Amniotic stem cell (primary cell): ENCODE measurements around the gene NR1H4.
"Not testable (repeated sequence)": the region's sequence is repeated elsewhere in the genome, so short reads cannot be mapped to it uniquely, and the experiment has no call there.

Source experiments
- DNase-seq: peaks from one replicate; lab custom pipeline; 2025; lab: John Stamatoyannopoulos, UW

The NR1H4 gene

GRCh38 chr12:100566887-100567637 is 93.4 kb downstream of the NR1H4 start:
- no peak for DNase-seq

GRCh38 chr12:100567945-100568344 is 94.3 kb downstream of the NR1H4 start:
- DNase-seq: no peak

GRCh38 chr12:100572184-100572583 is 98.5 kb downstream of the NR1H4 start:
- no peak for DNase-seq

GRCh38 chr12:100573292-100574186 is 99.9 kb downstream of the NR1H4 start, which contains the start of gene GAS2L3:
Gene GAS2L3 (plus strand): TSS chr12:100573684. CDS start chr12:100594905, 21,221 bp downstream.
- DNase-seq: peak; percentile 74

GRCh38 chr12:100574187-100575074 is 100.8 kb downstream of the NR1H4 start:
- DNase-seq: no peak

DNA sequence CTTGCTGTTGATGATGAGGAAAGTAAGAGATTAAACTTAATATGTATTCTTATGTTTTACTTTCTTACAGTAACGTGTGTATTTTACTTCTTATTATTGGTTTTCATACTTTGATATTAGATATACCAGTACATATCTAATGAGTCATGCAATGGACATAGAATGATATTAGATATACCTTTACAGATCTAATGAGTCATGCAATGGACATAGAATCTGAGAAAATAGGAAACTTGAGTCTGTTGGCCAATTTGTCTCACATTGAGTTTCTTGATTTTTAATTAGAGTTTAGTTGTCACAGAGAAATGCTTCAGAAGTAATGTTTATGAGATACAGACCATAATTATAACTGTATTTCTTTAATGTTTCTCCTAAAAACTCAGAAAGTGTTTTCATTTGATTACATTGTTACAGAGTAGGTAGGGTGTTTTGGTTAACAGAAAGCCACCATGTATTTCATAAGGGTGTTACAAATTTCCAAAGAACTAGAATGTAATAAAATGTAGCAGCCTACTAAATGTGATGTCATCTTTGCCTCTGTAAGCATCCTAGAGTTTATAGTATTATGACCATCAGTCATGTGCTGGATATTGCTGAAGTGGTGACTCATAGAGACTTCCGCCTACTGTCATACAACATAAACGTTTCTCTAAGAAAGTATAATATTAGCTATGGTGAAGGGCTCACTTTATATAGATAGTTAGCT is 102.8 kb downstream of the NR1H4 start:
- DNase-seq: no peak

DNA sequence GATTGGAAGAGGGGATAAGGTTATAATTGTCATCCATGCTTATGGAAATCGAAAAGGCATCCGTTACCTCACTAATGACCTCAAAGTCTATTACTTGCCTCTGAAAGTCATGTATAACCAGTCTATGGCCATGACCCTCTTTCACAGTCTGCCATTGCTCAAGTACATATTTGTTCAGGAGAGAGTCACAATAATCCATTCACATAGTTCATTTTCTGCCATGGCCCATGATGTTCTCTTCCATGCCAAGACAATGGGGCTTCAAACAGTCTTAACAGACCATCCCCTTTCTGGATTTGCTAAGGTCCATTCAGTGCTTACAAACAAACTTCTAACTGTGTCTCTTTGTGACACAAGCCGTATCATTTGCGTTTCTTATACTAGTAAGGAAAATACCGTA is 105.3 kb downstream of the NR1H4 start:
- no peak for DNase-seq

- DNase-seq: no peak
Observed at GRCh38 chr12:100579844-100580243, 106.2 kb downstream of the NR1H4 start.

DNA sequence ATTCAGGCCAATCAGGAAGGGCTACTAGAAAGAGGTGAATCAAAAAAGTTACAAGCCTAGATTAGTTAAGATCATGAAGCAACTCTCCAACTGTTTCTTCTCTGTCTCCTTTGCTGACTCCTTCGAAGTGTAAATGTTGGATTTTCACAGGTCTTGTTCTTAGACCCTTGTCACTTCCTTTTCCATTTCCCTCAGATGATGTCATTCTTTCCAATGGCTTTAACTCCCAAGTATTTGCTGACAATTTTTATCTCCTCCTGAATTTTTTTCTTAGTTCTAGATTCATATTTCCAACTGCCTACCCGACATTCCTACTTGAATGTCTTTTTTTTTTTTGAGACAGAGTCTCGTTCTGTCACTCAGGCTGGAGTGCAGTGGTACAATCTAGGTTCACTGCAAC is 110.6 kb downstream of the NR1H4 start:
- DNase-seq: no peak

DNA sequence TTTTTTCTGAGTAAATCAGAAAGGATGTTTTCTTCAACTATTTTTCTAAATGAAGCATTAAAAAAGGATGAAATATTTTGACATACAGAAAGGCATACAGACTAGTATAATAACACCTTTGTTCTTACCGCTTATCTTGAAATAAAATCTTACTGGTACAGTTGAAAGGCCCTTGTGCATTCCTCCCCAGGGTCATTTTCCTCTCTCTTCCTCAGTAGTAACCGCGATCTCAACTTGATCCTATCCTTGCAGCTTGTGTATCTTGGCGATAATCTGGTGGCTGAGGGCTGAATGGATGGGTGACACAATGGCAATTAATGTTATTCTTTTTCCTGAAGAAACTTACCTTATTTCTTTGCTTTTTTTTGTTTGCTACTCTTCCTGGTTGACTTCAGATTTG is 118.3 kb downstream of the NR1H4 start:
- no peak for DNase-seq

DNA sequence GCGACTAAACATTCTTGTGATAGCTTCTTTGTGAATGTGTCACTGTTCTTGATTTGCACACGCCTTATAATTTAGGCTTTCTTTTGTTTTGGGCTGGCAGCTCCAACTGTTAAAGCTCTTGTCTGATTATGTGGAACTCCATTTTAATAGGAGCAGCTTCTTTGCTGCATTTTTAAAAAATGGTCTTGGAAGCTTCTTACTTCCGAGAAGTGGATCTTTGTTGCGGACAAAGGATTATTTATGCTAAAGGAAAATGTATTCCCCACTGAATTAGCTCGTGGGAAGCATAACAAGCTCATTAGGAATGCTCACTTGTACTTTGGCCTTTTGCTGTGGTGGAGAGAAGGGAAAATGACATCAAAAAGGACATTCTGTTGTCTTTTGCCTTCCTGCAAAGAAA is 119.8 kb downstream of the NR1H4 start:
- DNase-seq: no peak

DNA sequence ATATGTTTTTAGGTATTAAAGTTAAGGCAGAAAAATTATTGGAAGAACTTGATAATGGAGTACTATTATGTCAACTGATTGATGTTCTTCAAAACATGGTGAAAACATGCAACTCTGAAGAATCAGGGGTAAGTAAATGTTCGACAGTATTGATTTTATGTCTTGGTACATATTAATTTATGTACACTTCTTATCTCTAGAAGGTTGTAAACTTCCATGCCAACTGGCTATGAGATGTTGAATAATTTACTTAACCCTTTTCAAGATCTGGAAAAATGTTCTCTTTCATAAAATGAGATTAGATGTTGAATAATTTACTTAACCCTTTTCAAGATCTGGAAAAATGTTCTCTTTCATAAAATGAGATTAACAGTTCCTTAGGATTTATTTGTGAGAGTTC is 128.0 kb downstream of the NR1H4 start:
- no peak for DNase-seq

GRCh38 chr12:100602997-100603396 is 129.3 kb downstream of the NR1H4 start:
- DNase-seq: not testable (repeated sequence)

DNA sequence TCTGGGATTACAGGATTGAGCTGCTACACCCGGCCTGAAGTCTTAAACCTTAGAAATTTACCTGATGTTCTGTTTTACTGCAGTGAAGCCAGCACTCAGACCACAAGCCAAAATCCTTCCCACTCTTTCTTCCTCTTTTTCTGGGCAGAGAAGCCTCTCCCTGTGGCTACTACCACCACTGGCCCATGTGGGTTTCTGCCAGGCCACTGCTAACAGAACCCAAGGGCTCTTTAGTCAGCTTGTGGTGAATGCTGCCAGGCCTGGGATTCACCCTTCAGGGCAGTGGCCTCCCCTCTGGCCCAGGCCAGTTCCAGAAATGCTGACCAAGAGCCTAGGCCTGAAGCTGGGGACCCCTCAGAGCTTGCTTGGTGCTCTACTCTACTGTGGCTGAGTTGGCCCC is 135.1 kb downstream of the NR1H4 start:
- no peak for DNase-seq

DNA sequence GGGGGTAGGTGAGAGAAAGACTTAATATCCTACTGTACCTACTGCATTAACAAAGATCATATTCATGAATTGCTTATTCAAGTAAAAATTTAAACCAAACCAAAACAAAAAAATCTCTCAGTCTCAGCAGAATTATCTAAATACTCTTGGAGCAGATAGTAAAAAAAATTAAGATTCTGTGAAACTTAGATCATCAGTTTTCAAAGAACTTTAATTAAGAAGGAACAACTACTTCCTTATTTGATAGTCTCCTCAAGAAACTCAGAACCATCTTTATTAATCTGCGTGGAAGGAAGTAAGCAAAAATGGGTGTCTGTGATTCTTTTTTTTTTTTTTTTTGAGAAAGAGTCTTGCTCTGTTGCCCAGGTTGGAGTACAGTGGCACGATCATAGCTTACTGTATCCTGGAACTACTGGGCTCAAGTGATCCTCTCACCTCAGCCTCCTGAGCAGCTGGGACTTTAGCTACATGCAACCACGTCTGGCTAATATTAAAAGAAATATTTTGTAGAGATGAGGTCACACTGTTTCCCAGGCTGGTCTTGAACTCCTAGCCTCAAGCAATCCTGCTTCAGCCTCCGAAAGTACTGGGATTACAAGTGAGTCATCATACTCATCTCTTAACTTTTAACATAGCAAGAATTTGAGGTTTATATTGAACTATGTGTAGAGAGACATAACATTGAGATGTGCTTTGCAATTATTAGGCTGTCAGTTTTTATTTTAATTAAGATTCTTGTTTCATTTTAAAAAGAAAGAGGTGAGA is 137.2 kb downstream of the NR1H4 start:
- no peak for DNase-seq

- no peak for DNase-seq
Observed at GRCh38 chr12:100612606-100613005, 138.9 kb downstream of the NR1H4 start.
